ENCODE results near the gene FNDC3B. TPM values are rescaled to one million over a fixed set of nuclear protein-coding genes. Genes with fewer than 3 reads are reported as not detected.

Gene FNDC3B
- total and polyA plus RNA-seq, 2 donors (not counting 1 experiment from before 2014, with no cell fraction given) = 1.2 to 9.2 TPM

GRCh38 chr3:172120912-172121311 is 81.5 kb downstream of the FNDC3B start:
- Histone ChIP-seq H3K9me3 (ENCODE audit: control extremely low read depth in 1 of 3, control insufficient read depth in 2 of 3, insufficient read depth in 1 of 3, low read length in 2 of 3) (no peaks in the 10 kb centered on the region), H3K79me2 (ENCODE audit: control insufficient read depth, insufficient read depth, low read length) (no peaks in the 10 kb centered on the region), H3K4me2 (replicated peaks; ENCODE audit: low read depth, low read length, poor library complexity, severe bottlenecking) (no peak overlapping the region), H3K27me3 (replicated peaks in 1 of 4; ENCODE audit: control extremely low read depth in 1 of 4, control insufficient read depth in 3 of 4, insufficient read depth in 4 of 4, low read length in 3 of 4) (peaks cover 0 to 7% (median 0%) of the 10 kb centered on the region in 4 experiments), H3K27ac (ENCODE audit: low read length in 2 of 2) (no peak overlapping the region), H3K9ac (ENCODE audit: low read length) (no peak overlapping the region), H3K4me1 (ENCODE audit: control insufficient read depth in 2 of 2, insufficient read depth in 2 of 2, low read length in 2 of 2) (no peaks in the 10 kb centered on the region), H3K36me3 (replicated peaks in 1 of 2; ENCODE audit: control extremely low read depth in 1 of 2, control insufficient read depth in 1 of 2, extremely low read depth in 1 of 2, insufficient read depth in 2 of 2, low read length in 1 of 2) (peaks cover 0 to 2% of the 10 kb centered on the region in 2 experiments), H4K20me1 (ENCODE audit: control insufficient read depth, insufficient read depth, low read length, poor library complexity, severe bottlenecking) (no peaks in the 10 kb centered on the region), H3K4me3 (ENCODE audit: control extremely low read depth in 1 of 5, extremely low read depth in 1 of 5, insufficient read depth in 1 of 5, low read depth in 2 of 5, low read length in 4 of 5) (no peak overlapping the region), H2AFZ (ENCODE audit: insufficient read depth, low read depth, low read length, poor library complexity, severe bottlenecking) (no peak overlapping the region)
- no peaks in the 10 kb centered on the region for H3K4me1 Mint-ChIP-seq
- no peak overlapping the region for H3K4me3 Mint-ChIP-seq
- H3K27me3 Mint-ChIP-seq = peaks cover 11% of the 10 kb centered on the region
- TF ChIP-seq EZH2 (IDR thresholded peaks at IDR 0.05; ENCODE audit: borderline replicate concordance, insufficient read depth, low read depth, low read length, poor library complexity, severe bottlenecking) (no peak), CTCF (IDR thresholded peaks at IDR 0.05) (no peak)
- POLR2A ChIA-PET = no interaction called here
- H3K9me3 Mint-ChIP-seq (ENCODE audit: insufficient read depth) = no peaks in the 10 kb centered on the region
- DNase-seq (no peak), ATAC-seq (ENCODE audit: low read depth) (no peak)
- H3K27ac Mint-ChIP-seq = no peak overlapping the region
- intact Hi-C loops (cut with micrococcal nuclease) = no loop called here
- WGBS (ENCODE audit: insufficient coverage) = 100% methylated on average over 2 of the region's 6 CpGs
- CTCF ChIA-PET = no interaction called here

GRCh38 chr3:172121981-172122380 is 82.6 kb downstream of the FNDC3B start:
- WGBS (ENCODE audit: insufficient coverage) = no CpG with 5 or more reads among the region's 6 CpGs
- CTCF ChIA-PET = no interaction called here

More at GRCh38 chr3:172121981-172122380, 82.6 kb downstream of the FNDC3B start:
- Mint-ChIP-seq H3K27ac (no peak overlapping the region), H3K9me3 (ENCODE audit: insufficient read depth) (no peaks in the 10 kb centered on the region), H3K27me3 (peaks cover 14% of the 10 kb centered on the region), H3K4me1 (no peaks in the 10 kb centered on the region), H3K4me3 (no peak overlapping the region)
- Histone ChIP-seq H2AFZ (ENCODE audit: insufficient read depth, low read depth, low read length, poor library complexity, severe bottlenecking) (no peak overlapping the region), H3K79me2 (ENCODE audit: control insufficient read depth, insufficient read depth, low read length) (no peaks in the 10 kb centered on the region), H3K9me3 (ENCODE audit: control extremely low read depth in 1 of 3, control insufficient read depth in 2 of 3, insufficient read depth in 1 of 3, low read length in 2 of 3) (no peaks in the 10 kb centered on the region), H3K4me3 (ENCODE audit: control extremely low read depth in 1 of 5, extremely low read depth in 1 of 5, insufficient read depth in 1 of 5, low read depth in 2 of 5, low read length in 4 of 5) (no peak overlapping the region), H3K9ac (ENCODE audit: low read length) (no peak overlapping the region), H3K36me3 (replicated peaks in 1 of 2; ENCODE audit: control extremely low read depth in 1 of 2, control insufficient read depth in 1 of 2, extremely low read depth in 1 of 2, insufficient read depth in 2 of 2, low read length in 1 of 2) (peaks cover 0 to 2% of the 10 kb centered on the region in 2 experiments), H3K4me1 (ENCODE audit: control insufficient read depth in 2 of 2, insufficient read depth in 2 of 2, low read length in 2 of 2) (no peaks in the 10 kb centered on the region), H3K4me2 (replicated peaks; ENCODE audit: low read depth, low read length, poor library complexity, severe bottlenecking) (no peak overlapping the region), H3K27ac (ENCODE audit: low read length in 2 of 2) (no peak overlapping the region), H4K20me1 (ENCODE audit: control insufficient read depth, insufficient read depth, low read length, poor library complexity, severe bottlenecking) (no peaks in the 10 kb centered on the region), H3K27me3 (replicated peaks in 1 of 4; ENCODE audit: control extremely low read depth in 1 of 4, control insufficient read depth in 3 of 4, insufficient read depth in 4 of 4, low read length in 3 of 4) (peaks cover 0 to 7% (median 0%) of the 10 kb centered on the region in 4 experiments)
- ATAC-seq (ENCODE audit: low read depth) (no peak), DNase-seq (no peak)
- intact Hi-C loops (cut with micrococcal nuclease) = no loop called here
- TF ChIP-seq CTCF (IDR thresholded peaks at IDR 0.05) (no peak), EZH2 (IDR thresholded peaks at IDR 0.05; ENCODE audit: borderline replicate concordance, insufficient read depth, low read depth, low read length, poor library complexity, severe bottlenecking) (no peak)
- POLR2A ChIA-PET = no interaction called here

Measured in B cell (primary cell).